ENCODE measurements around the gene USP20.

Gene USP20

GRCh38 chr9:129823935-129824601, 11.2 kb upstream of the USP20 start, which contains the start of gene TOR1A:
TSS of gene TOR1A (minus strand) at chr9:129824136. CDS start at chr9:129824085, 51 bp downstream.
- DNase-seq: peak; percentile 73 to 85 (median 81)

DNA sequence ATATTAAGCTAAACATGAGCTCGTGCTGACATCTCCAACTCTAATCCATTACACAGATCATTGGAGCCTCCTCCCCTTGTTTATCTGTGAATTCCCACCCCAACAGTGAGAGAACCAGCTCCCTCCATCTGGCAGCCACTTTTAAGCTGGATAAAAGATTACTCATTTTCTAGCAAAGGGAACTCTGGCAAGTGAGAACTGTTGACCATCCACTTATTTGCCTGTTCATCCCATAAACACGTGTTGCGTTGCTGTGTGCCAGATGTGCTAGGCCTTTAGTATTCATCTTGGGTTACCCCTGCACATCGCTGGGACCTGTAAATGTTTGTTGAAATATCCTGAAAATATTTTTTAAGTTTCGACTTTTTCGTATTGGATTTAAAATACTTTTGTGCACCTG, 8.9 kb upstream of the USP20 start:
- DNase-seq: no peak

DNA sequence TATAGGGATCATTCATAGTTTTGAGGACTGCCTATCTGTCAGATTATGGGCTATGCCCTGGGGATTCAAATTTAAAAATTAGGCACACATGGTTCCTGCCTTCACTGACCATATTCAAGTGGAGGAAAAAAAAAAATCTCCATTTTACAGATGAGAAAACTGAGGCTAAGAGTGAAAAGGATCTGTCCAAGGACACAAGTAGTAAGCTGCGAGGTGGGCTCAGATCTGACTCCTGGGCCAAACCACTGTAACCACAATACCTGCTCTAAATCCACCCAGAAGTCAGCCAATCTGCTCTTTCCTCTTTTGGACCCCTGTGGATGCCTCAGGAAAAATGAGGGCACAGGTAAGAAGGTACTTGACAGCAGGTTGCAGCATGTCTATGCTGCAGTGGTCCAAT, 8.5 kb upstream of the USP20 start:
- no peak for DNase-seq

- DNase-seq: no peak
Observed at GRCh38 chr9:129828051-129828450, 7.2 kb upstream of the USP20 start.

- no peak for DNase-seq
Observed at GRCh38 chr9:129828969-129829368, 6.3 kb upstream of the USP20 start.

GRCh38 chr9:129832982-129833381, 2.3 kb upstream of the USP20 start:
- DNase-seq: no peak

DNA sequence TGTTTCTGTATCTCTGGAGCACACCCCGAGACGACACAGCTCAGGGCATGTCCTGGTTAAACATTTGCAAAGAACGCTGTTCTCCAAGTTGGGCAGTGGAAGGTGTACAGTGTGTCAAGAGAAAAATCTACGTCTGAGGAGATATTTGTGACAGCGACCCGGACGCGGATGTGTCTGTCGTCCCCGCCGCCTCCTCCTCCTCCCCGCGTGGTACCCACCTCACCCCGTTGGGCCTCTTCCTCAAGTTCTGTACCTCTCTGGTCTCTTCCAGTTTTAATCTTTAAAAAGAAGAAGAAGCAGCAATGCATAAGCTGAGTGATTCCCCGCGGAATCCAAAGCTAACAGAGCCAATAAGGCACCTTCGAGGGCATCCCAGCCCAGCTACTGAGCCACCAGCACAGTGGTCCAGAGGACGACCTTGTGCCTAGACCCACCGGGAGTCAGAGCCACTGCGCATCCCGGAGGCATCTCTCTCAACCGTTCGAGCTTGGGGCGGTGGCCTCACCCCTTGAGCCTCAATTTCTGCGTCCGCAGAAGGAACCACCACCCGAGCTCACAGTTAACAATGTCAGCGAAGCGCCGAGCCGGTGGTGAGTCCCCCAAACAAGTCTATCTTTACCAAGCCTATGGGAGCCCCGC, 650 bp upstream of the USP20 start:
- DNase-seq: peak in 2 of 4 experiments; percentile 31 to 45

DNA sequence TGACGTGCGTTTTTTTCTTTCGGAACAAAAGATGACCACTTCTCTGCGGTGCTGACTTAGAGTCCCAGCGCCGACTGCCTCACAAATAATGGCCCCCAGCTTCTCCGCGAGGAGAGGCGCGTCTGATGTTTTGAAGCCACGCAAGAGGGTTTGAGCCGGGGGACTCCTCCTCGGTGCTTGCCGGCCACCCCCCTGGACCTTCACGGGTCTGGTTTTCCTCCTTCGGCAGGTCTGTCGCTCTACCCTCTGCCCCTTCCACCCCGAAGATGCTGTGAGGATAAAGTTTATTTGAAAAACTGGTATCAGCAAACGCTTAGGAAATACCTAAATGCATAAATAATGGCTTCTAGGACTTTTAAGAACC, 584 bp downstream of the USP20 start:
- DNase-seq: no peak

- peak in 1 of 4 experiments; percentile 18 for DNase-seq
Observed at GRCh38 chr9:129836311-129837007, 1.2 kb downstream of the USP20 start.

DNA sequence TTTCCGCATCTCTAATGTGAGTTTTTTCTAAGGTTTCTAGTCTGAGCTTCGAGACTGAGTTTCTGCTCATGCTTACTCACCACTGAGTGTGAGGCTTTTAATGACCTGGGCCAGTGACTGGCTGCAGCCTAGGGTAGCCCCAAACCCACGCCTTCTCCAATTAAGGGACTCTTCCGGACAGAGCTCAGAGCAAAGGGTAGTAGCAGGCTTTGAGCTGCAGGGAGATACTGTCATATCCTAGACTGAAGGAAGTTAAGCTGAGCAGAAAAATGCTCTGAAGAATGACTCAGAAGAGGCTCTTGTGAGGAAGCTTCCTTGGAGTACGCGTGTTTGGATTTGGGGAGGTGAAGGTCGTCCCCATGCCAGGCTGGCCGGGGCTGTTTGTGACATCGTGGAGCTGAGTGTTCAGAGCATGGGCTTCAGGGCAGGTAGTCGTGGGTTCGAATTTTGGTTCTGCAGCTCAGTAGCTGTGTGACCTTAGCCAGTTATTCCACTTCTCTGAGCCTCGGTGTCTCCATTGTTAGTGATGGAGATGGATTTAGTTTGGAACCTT, 3.5 kb downstream of the USP20 start:
- DNase-seq: no peak

DNA sequence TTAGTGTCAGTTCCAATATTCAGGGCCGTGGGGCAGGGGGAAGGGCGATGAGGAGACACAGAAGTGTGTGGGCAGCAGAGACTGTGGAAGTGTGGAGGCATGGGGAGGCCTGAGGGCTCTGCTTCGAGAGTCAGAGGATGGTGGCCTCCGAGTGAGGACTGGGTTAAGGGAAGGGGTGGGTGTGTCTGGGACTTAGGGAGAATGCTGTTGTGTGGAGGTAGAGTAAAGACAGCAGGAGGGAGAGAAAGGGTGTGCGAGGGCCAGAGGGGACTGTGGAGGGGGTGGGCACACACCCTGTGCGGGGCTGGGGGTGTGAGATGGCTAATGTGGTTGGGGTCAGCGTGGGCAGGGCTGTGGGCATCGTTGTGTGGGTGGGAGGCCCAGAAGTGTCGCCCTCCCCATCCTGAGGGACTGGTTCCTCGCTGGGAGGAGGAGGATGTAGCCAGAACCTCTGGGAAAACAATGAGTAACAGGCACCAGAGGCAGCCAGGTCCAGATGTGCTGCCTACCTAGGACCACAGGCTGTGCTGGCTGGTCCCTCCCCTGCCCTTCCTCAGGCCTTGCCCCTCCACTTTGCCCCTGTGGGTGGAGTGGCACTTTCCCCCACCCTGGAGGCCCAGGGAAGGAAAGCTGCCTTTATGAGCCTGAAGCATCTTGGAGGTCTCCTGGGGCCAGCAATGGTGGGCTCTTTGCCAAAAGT, 4.2 kb downstream of the USP20 start:
- DNase-seq: no peak

DNA sequence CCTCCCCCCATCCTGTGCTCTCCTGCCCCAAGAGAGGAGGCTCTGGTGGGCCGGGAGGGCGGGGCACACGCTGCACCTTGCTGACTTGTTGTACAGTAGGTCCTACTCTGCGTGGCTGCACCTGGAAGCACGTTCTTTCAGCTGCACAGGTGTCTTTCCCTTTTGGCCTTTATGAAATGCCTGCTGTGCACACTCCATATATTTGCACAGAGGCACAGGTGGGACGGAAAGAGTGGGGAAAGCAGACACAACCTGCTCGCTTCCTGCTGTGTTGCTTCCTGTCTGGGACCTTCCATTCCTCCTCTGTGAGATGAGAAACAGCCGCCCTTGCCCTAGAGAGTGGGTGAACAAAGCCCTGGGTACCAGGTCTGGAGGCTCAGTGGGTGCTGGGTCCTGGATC, 4.8 kb downstream of the USP20 start:
- no peak for DNase-seq

- no peak for DNase-seq
Observed at GRCh38 chr9:129841071-129841470, 5.8 kb downstream of the USP20 start.

DNA sequence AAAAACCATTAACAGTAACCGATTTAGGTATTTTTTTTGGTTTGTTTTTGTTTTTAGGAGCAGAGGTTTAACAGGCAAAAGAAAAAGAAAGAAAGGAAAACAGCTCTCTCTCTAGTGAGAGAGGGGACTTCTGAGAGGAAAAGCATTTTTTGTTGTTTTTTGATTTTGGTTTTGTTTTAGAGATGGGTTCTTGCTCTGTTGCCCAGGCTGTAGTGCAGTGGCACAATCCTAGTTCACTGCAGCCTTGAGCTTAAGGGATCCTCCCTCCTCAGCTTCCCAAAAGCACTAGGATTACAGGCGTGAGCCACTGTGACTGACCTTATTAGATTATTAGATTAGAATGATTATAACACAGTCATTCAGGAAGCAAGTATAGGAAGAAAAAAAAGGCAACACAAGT, 10.1 kb downstream of the USP20 start:
- no peak for DNase-seq

- no peak for DNase-seq
Observed at GRCh38 chr9:129848712-129849441, 13.6 kb downstream of the USP20 start.

- no peak for DNase-seq
Observed at GRCh38 chr9:129849901-129850300, 14.6 kb downstream of the USP20 start.

DNA sequence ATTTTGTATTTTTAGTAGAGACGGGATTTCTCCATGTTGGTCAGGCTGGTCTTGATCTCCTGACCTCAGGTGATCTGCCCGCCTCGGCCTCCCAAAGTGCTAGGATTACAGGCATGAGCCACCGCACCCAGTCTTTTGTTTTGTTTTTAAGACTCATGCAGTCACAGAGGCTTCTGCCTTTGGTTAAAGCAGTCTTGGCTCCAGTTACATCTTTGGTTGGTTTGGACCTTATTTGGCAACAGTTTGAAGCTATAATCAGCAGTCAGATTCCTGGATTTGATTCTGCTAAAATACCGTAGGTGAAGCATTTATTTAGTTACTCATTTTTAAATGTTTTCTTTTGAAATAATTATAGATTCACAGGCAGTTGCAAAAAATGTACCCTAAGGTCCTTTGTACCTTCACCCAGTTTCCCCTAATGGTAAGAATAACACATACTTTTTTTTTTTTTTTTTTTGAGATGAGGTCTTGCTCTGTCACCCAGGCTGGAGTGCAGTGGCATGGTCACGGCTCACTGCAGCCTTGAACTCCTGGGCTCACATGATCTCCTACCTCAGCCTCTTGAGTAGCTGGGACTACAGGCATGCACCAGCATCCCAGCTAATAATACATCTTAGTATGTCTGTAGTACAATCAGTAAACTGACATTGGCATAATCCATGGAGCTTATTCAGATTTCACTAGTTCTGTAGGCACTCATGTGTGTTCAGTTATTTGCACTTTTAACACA, 15.7 kb downstream of the USP20 start:
- DNase-seq: no peak

- DNase-seq: no peak
Observed at GRCh38 chr9:129851821-129852220, 16.6 kb downstream of the USP20 start.

- DNase-seq: no peak
Observed at GRCh38 chr9:129852579-129852978, 17.3 kb downstream of the USP20 start.

GRCh38 chr9:129853614-129854013, 18.4 kb downstream of the USP20 start:
- DNase-seq: no peak

- DNase-seq: no peak
Observed at GRCh38 chr9:129854588-129855110, 19.4 kb downstream of the USP20 start.

GRCh38 chr9:129857207-129857606, 21.9 kb downstream of the USP20 start:
- no peak for DNase-seq

All from activated naive CD4-positive, alpha-beta T cell (primary cell).